PFSK-1 (cell line): ENCODE data around the gene BRD7.

Experiments used
- FOXP2 ChIP-seq: optimal IDR thresholded peaks from 2 replicates; pipeline ENCODE3; 2011; ENCODE audit warnings: borderline replicate concordance, control low read depth, inconsistent platforms; ENCODE audit not compliant: insufficient read depth; ENCODE audit errors: extremely low read length, extremely low read depth
- POLR2AphosphoS5 ChIP-seq: IDR thresholded peaks from 2 replicates; pipeline ENCODE4 v1.6.1; 2012; ENCODE audit warnings: low read depth, mild to moderate bottlenecking, control low read depth, low read length, moderate library complexity
- SIN3A ChIP-seq: IDR thresholded peaks from 2 replicates; pipeline ENCODE4 v1.6.1; 2012; ENCODE audit warnings: mild to moderate bottlenecking, low read length, moderate library complexity, borderline replicate concordance; ENCODE audit not compliant: insufficient read depth
- TAF1 ChIP-seq: IDR thresholded peaks from 2 replicates; pipeline ENCODE4 v1.6.1; 2012; ENCODE audit warnings: low read length, control low read depth, borderline replicate concordance; ENCODE audit not compliant: insufficient read depth
- TF ChIP-seq, protein P1 (sequence below), 2 experiments: IDR thresholded peaks; 2 replicates each; pipeline versions ENCODE4 v1.6.1 to v1.8.0; 2011 to 2012; ENCODE audit warnings: low read depth in 2 of 2, low read length in 2 of 2, control low read depth in 1 of 2, inconsistent platforms in 1 of 2, mild to moderate bottlenecking in 1 of 2, moderate library complexity in 1 of 2; ENCODE audit not compliant: insufficient read depth in 1 of 2

The BRD7 gene

DNA sequence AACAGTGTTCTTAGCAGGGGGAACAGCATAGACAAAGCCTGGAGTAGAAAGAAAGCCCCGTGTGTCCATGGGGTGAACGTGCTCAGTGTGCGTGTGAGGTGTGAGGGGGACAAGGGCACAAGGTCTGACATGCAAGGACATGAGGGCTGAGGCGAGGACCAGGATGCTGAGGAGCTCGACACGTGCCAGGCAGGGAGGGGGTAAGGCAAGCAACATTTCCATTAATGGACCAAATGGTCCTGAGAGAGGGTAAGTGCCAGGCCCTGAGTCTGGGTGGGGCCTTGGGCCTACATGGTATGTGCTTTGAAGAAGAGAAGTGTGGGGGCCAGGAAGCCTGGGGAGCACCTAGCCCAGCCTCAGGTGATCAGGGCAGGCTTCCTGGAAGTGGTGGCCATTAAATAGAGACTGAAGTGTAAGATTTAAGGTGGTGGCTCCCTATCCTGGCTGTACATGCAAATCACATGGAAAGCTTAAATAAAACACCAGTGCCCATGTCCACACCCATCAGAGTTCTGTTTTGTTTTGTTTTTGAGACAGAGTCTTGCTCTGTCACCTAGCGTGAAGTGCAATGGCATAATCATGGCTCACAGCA is 73.2 kb downstream of the BRD7 start:
- TF ChIP-seq SIN3A (no peak), FOXP2 (no peak), POLR2AphosphoS5 (no peak), TAF1 (no peak)
- TF ChIP-seq, protein P1, sequence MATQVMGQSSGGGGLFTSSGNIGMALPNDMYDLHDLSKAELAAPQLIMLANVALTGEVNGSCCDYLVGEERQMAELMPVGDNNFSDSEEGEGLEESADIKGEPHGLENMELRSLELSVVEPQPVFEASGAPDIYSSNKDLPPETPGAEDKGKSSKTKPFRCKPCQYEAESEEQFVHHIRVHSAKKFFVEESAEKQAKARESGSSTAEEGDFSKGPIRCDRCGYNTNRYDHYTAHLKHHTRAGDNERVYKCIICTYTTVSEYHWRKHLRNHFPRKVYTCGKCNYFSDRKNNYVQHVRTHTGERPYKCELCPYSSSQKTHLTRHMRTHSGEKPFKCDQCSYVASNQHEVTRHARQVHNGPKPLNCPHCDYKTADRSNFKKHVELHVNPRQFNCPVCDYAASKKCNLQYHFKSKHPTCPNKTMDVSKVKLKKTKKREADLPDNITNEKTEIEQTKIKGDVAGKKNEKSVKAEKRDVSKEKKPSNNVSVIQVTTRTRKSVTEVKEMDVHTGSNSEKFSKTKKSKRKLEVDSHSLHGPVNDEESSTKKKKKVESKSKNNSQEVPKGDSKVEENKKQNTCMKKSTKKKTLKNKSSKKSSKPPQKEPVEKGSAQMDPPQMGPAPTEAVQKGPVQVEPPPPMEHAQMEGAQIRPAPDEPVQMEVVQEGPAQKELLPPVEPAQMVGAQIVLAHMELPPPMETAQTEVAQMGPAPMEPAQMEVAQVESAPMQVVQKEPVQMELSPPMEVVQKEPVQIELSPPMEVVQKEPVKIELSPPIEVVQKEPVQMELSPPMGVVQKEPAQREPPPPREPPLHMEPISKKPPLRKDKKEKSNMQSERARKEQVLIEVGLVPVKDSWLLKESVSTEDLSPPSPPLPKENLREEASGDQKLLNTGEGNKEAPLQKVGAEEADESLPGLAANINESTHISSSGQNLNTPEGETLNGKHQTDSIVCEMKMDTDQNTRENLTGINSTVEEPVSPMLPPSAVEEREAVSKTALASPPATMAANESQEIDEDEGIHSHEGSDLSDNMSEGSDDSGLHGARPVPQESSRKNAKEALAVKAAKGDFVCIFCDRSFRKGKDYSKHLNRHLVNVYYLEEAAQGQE (IDR thresholded peaks at IDR 0.05; ENCODE audit: insufficient read depth in 1 of 2, low read depth in 2 of 2, low read length in 2 of 2): no peak

DNA sequence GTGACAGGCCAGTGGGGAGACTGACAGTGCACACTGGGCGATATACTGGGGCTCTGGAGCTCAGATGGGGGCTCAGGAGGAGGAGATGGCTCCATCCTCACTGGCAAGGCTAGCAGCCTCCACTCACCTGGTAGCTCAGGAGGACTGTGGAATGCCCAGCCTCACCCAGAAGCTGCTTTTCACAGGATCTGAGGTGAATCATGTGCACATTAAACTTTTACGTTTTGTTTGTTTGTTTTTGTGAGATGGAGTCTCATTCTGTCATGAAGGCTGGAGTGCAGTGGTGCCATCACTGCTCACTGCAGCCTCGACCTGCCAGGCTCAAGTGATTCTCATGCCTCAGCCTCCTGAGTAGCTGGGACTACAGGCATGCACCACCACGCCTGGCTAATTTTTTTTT is 73.8 kb downstream of the BRD7 start:
- TF ChIP-seq, protein P1 (IDR thresholded peaks at IDR 0.05; ENCODE audit: insufficient read depth in 1 of 2, low read depth in 2 of 2, low read length in 2 of 2): no peak
- no peak for TF ChIP-seq FOXP2

DNA sequence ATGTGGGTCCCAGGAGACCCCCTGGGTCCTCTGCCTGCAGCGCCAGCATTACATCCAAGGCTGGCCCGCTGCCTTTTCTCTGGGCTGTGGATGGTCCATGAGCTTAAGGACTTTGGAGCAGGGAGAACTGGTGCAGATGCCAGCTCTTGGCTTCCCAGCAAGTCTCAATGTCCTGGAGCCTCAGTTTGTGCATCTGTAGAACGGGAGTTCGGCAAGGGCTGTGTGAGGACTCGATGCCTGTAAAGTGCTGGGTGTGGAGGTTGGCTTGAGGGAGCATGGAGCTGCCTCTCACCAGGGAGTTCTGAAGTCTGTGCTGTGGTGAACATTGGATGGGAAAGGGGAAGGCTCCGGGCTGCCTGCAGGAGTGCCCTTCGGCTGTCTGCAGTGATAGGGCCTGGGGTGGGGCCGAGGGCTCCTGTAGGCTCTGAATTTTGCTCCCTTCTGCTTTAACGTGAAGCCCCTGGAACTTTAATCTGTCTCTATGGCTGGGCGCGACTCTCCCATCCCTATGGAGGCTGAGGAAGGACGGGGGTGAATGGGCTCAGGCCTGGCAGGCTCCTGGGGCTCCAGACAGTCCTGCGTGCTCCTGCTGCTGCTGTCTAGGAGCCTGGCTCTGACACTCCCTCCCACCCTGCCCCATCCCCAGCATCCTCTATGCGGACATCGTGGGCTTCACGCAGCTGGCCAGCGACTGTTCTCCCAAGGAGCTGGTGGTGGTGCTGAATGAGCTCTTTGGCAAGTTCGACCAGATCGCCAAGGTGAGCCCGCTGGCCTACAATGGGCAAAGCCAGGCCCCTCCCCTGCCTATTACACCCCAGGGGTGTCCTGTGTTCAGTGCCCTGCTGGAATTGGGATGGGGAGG is 74.6 kb downstream of the BRD7 start:
- TF ChIP-seq SIN3A (no peak), POLR2AphosphoS5 (no peak), TAF1 (no peak), FOXP2 (no peak)
- TF ChIP-seq, protein P1 (IDR thresholded peaks at IDR 0.05; ENCODE audit: insufficient read depth in 1 of 2, low read depth in 2 of 2, low read length in 2 of 2): no peak

DNA sequence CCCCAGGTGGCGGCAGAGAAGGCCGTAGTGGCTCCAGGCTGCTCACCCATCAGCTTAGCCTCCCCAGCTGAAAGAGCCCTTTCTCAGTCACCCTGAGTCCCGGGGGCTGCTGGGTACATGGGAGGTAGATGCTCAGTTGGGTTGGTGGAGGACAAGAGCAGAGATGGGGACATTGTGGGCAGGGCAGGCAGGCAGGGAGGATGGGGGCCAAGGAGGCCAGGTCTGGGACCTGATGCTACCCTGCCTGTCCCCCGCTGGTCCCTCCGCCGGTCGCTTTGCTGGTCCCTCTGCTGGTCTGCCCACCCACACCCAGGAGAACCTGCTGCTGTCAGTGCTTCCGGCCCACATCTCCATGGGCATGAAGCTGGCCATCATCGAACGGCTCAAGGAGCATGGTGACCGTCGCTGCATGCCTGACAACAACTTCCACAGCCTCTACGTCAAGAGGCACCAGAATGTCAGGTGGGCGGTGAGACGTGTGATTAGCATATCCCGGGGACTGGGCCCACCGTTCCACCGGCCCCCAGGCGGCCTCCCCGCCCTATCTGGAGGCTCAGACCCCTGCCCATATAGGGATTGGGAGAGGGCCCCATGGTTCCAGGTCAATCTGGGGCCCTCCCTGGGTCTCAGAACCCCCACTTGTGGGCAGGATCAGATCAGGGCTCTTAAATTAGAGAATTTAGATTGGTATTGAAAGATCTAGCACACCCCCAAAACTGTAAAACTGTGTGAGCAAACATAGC is 75.6 kb downstream of the BRD7 start:
- no peak for TF ChIP-seq FOXP2
- TF ChIP-seq POLR2AphosphoS5: no peak
- no peak for TF ChIP-seq TAF1
- TF ChIP-seq, protein P1 (IDR thresholded peaks at IDR 0.05; ENCODE audit: insufficient read depth in 1 of 2, low read depth in 2 of 2, low read length in 2 of 2): no peak
- no peak for TF ChIP-seq SIN3A
